DND-41 (cell line): ENCODE data around the gene BCL11B.

ENCODE experiments used
- ATAC-seq: fragments of 200-7000 bp; cut with Tn5 transposase; 3 replicates; pipeline ENCODE4 v1.9.1; 2021; ENCODE audit warnings: low read depth; ENCODE audit not compliant: insufficient read depth
- DNase-seq: peaks from one replicate; pipeline ENCODE4 v3.0.0-alpha.2; 2020
- H2AFZ ChIP-seq: 2 replicates; pipeline ENCODE4 v1.6.0; 2012; ENCODE audit warnings: low read depth, low read length
- H3K27ac ChIP-seq: 2 replicates; pipeline ENCODE4 v1.5.1; 2012; ENCODE audit warnings: low read length, inconsistent platforms
- H3K27me3 ChIP-seq: fragments of 200-600 bp; sonication (generic); 2 replicates; pipeline ENCODE4 v1.6.0; 2012; ENCODE audit warnings: low read length, mild to moderate bottlenecking, inconsistent platforms; ENCODE audit not compliant: insufficient read depth, poor library complexity
- H3K36me3 ChIP-seq: 2 replicates; pipeline ENCODE4 v1.5.1; 2012; ENCODE audit warnings: low read length, inconsistent platforms; ENCODE audit not compliant: insufficient read depth
- H3K4me1 ChIP-seq: 2 replicates; pipeline ENCODE4 v1.5.1; 2012; ENCODE audit warnings: mild to moderate bottlenecking, low read length; ENCODE audit not compliant: insufficient read depth
- H3K4me2 ChIP-seq: 2 replicates; pipeline ENCODE4 v1.6.0; 2012; ENCODE audit warnings: mild to moderate bottlenecking, moderate library complexity, low read length, inconsistent platforms; ENCODE audit not compliant: insufficient read depth
- H3K4me3 ChIP-seq, 2 experiments: fragments of 200-600 bp in 1 of 2; shearing (Covaris generic) in 1 of 2; 2 replicates each; pipeline ENCODE4 v1.5.1; 2012 to 2016; ENCODE audit warnings: inconsistent platforms in 2 of 2, low read length in 2 of 2, mild to moderate bottlenecking in 2 of 2, low read depth in 1 of 2, moderate library complexity in 1 of 2
- H3K79me2 ChIP-seq: 2 replicates; pipeline ENCODE4 v1.6.0; 2012; ENCODE audit warnings: low read length, inconsistent platforms; ENCODE audit not compliant: insufficient read depth
- H3K9ac ChIP-seq: 2 replicates; pipeline ENCODE4 v1.6.0; 2012; ENCODE audit warnings: low read depth, mild to moderate bottlenecking, inconsistent platforms, low read length, moderate library complexity
- H3K9me3 ChIP-seq: 2 replicates; pipeline ENCODE4 v1.5.1; 2012; ENCODE audit warnings: low read length, moderate library complexity, mild to moderate bottlenecking, inconsistent platforms; ENCODE audit not compliant: insufficient read depth, severe bottlenecking
- H4K20me1 ChIP-seq: 2 replicates; pipeline ENCODE4 v1.6.0; 2012; ENCODE audit warnings: low read length; ENCODE audit not compliant: insufficient read depth
- EZH2 ChIP-seq: IDR thresholded peaks from 3 replicates; pipeline ENCODE4 v1.6.1; 2012; ENCODE audit warnings: borderline replicate concordance, low read depth, mild to moderate bottlenecking, moderate library complexity, low read length, inconsistent platforms; ENCODE audit not compliant: severe bottlenecking
- TF ChIP-seq, protein P1 (sequence below): IDR thresholded peaks from 2 replicates; pipeline ENCODE4 v1.5.1; 2012; ENCODE audit warnings: borderline replicate concordance, low read length, moderate library complexity, mild to moderate bottlenecking; ENCODE audit not compliant: poor library complexity, severe bottlenecking; ENCODE audit errors: extremely low read depth

BCL11B gene

GRCh38 chr14:99271951-99272631, at the start of gene BCL11B:
BCL11B (minus strand) TSS chr14:99272197; CDS start chr14:99271218, 979 bp downstream.
- H3K4me2 ChIP-seq, result peak within 1 kb of the TSS; percentile 78
- H2AFZ ChIP-seq, result peak within 1 kb of the TSS; percentile 30; the same call in 1 of the 2 replicates

GRCh38 chr14:99321236-99321925, 49.4 kb upstream of the BCL11B start:
- Histone ChIP-seq H3K27me3 (no peaks in the 10 kb centered on the region), H3K36me3 (no peaks in the 10 kb centered on the region), H3K4me3 (no peak overlapping the region), H3K27ac (no peak overlapping the region), H3K9me3 (no peaks in the 10 kb centered on the region), H4K20me1 (no peaks in the 10 kb centered on the region), H3K9ac (no peak overlapping the region), H3K79me2 (no peaks in the 10 kb centered on the region), H3K4me1 (no peaks in the 10 kb centered on the region), H3K4me2 (no peak overlapping the region), H2AFZ (no peak overlapping the region)
- TF ChIP-seq, protein P1, sequence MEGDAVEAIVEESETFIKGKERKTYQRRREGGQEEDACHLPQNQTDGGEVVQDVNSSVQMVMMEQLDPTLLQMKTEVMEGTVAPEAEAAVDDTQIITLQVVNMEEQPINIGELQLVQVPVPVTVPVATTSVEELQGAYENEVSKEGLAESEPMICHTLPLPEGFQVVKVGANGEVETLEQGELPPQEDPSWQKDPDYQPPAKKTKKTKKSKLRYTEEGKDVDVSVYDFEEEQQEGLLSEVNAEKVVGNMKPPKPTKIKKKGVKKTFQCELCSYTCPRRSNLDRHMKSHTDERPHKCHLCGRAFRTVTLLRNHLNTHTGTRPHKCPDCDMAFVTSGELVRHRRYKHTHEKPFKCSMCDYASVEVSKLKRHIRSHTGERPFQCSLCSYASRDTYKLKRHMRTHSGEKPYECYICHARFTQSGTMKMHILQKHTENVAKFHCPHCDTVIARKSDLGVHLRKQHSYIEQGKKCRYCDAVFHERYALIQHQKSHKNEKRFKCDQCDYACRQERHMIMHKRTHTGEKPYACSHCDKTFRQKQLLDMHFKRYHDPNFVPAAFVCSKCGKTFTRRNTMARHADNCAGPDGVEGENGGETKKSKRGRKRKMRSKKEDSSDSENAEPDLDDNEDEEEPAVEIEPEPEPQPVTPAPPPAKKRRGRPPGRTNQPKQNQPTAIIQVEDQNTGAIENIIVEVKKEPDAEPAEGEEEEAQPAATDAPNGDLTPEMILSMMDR, result no peak
- no peak for TF ChIP-seq EZH2
- ATAC-seq (0 out of 3 replicates have a peak, but pooled peaks have one; percentile 12), DNase-seq (no peak)

More at GRCh38 chr14:99271951-99272631, at the start of gene BCL11B:
- TF ChIP-seq, protein P1, result peak; percentile 63
- no peak for TF ChIP-seq EZH2
- H3K27me3 ChIP-seq, result peaks cover 4% of the 10 kb centered on the region
- H3K27ac ChIP-seq, result peak within 1 kb of the TSS; percentile 86
- peaks cover 64% of the 10 kb centered on the region for H3K79me2 ChIP-seq
- peaks cover 17% of the 10 kb centered on the region for H3K36me3 ChIP-seq
- peaks cover 14% of the 10 kb centered on the region for H4K20me1 ChIP-seq
- peaks cover 27% of the 10 kb centered on the region for H3K4me1 ChIP-seq
- peak; percentile 88 for DNase-seq
- peak within 1 kb of the TSS; percentile 69 to 71; a peak in 3 of 4 replicates for H3K4me3 ChIP-seq
- no peaks in the 10 kb centered on the region for H3K9me3 ChIP-seq
- peak within 1 kb of the TSS; percentile 85 for H3K9ac ChIP-seq
- ATAC-seq, result peak; percentile 72

GRCh38 chr14:99320621-99321235, 48.7 kb upstream of the BCL11B start:
- no peak for TF ChIP-seq EZH2
- TF ChIP-seq, protein P1, result no peak
- Histone ChIP-seq H4K20me1 (no peaks in the 10 kb centered on the region), H3K4me1 (no peaks in the 10 kb centered on the region), H3K4me3 (no peak overlapping the region), H3K79me2 (no peaks in the 10 kb centered on the region), H3K4me2 (no peak overlapping the region), H3K36me3 (no peaks in the 10 kb centered on the region), H3K9me3 (no peaks in the 10 kb centered on the region), H3K9ac (no peak overlapping the region), H3K27ac (no peak overlapping the region), H2AFZ (no peak overlapping the region), H3K27me3 (no peaks in the 10 kb centered on the region)
- DNase-seq (no peak), ATAC-seq (no peak)
